Astrocyte (in vitro differentiated cells and primary cell): ENCODE data around the gene SFT2D1. TPM values are rescaled to one million over a fixed set of nuclear protein-coding genes. Genes with fewer than 3 reads are reported as not detected.
"Not testable (repeated sequence)": the region's sequence is repeated elsewhere in the genome, so short reads cannot be mapped to it uniquely, and the experiment has no call there.

Experiments used
- DNase-seq: peaks from one replicate; pipeline ENCODE4 v3.0.0-alpha.2; 2010; ENCODE audit warnings: low read depth
- FAIRE-seq: peaks from 2 replicates; lab custom pipeline; 2011; peaks lifted over from hg19 to GRCh38; lab: Jason Lieb, UNC
- H2AFZ ChIP-seq: 2 replicates; pipeline ENCODE4 v1.6.0; 2012; ENCODE audit warnings: low read depth, low read length, inconsistent platforms
- H3K27ac ChIP-seq: 2 replicates; pipeline ENCODE4 v1.5.1; 2011; ENCODE audit warnings: low read depth, low read length, inconsistent platforms
- H3K27me3 ChIP-seq: 2 replicates; pipeline ENCODE4 v1.6.0; 2011; ENCODE audit warnings: low read length, inconsistent platforms; ENCODE audit not compliant: insufficient read depth
- H3K36me3 ChIP-seq: 2 replicates; pipeline ENCODE4 v1.5.1; 2011; ENCODE audit warnings: low read length, inconsistent platforms; ENCODE audit not compliant: insufficient read depth
- H3K4me1 ChIP-seq: 2 replicates; pipeline ENCODE4 v1.5.1; 2011; ENCODE audit warnings: low read length, inconsistent platforms; ENCODE audit not compliant: insufficient read depth
- H3K4me2 ChIP-seq: 2 replicates; pipeline ENCODE4 v1.6.0; 2012; ENCODE audit warnings: low read length, inconsistent platforms
- H3K4me3 ChIP-seq: 2 replicates; pipeline ENCODE4 v1.5.1; 2011; ENCODE audit warnings: low read depth, mild to moderate bottlenecking, low read length, inconsistent platforms; ENCODE audit not compliant: insufficient read depth
- H3K79me2 ChIP-seq: 2 replicates; pipeline ENCODE4 v1.6.0; 2012; ENCODE audit warnings: mild to moderate bottlenecking, low read length, inconsistent platforms; ENCODE audit not compliant: insufficient read depth
- H3K9ac ChIP-seq: 2 replicates; pipeline ENCODE4 v1.6.0; 2012; ENCODE audit warnings: mild to moderate bottlenecking, low read length, inconsistent platforms
- H3K9me3 ChIP-seq: 2 replicates; pipeline ENCODE4 v1.5.1; 2012; ENCODE audit warnings: low read depth, mild to moderate bottlenecking, low read length, inconsistent platforms; ENCODE audit not compliant: insufficient read depth
- H4K20me1 ChIP-seq: 2 replicates; pipeline ENCODE4 v1.6.0; 2012; ENCODE audit warnings: low read length, inconsistent platforms; ENCODE audit not compliant: insufficient read depth
- H3K27ac Mint-ChIP-seq: one replicate; pipeline ENCODE4 v1.8.0; 2021; ENCODE audit warnings: mild to moderate bottlenecking, mixed read lengths; ENCODE audit not compliant: unreplicated experiment
- H3K27me3 Mint-ChIP-seq: one replicate; pipeline ENCODE4 v1.8.0; 2021; ENCODE audit warnings: low read depth, mixed read lengths; ENCODE audit not compliant: unreplicated experiment
- H3K36me3 Mint-ChIP-seq: one replicate; pipeline ENCODE4 v1.8.0; 2021; ENCODE audit warnings: low read depth, mixed read lengths; ENCODE audit not compliant: unreplicated experiment
- H3K4me1 Mint-ChIP-seq: one replicate; pipeline ENCODE4 v1.8.0; 2021; ENCODE audit warnings: low read depth, mixed read lengths; ENCODE audit not compliant: unreplicated experiment
- H3K4me3 Mint-ChIP-seq: one replicate; pipeline ENCODE4 v1.8.0; 2021; ENCODE audit warnings: mild to moderate bottlenecking, moderate library complexity, mixed read lengths; ENCODE audit not compliant: unreplicated experiment
- H3K9me3 Mint-ChIP-seq: one replicate; pipeline ENCODE4 v1.8.0; 2021; ENCODE audit warnings: mild to moderate bottlenecking, mixed read lengths; ENCODE audit not compliant: unreplicated experiment
- CTCF ChIP-seq: IDR thresholded peaks from 2 replicates; pipeline ENCODE4 v1.5.1; 2011; ENCODE audit warnings: low read depth, mild to moderate bottlenecking, inconsistent platforms, low read length, moderate library complexity; ENCODE audit not compliant: insufficient read depth
- EZH2 ChIP-seq: IDR thresholded peaks from 2 replicates; pipeline ENCODE4 v1.6.1; 2012; ENCODE audit warnings: mild to moderate bottlenecking, low read length, inconsistent platforms; ENCODE audit not compliant: insufficient read depth
- total RNA-seq: library from RNA; stranded (reverse); gene quantifications from 2 replicates; pipeline ENCODE4 v1.2.1, GENCODE V29; 2021

The SFT2D1 gene
- total RNA-seq, 1 donor from 2014 or later: 63.9 TPM

- Histone ChIP-seq H3K36me3 (no peaks in the 10 kb centered on the region), H3K27ac (no peak overlapping the region), H3K79me2 (peaks cover 10% of the 10 kb centered on the region), H2AFZ (no peak overlapping the region), H3K4me1 (peaks cover 8% of the 10 kb centered on the region), H3K9me3 (no peaks in the 10 kb centered on the region), H3K4me3 (no peak overlapping the region), H3K4me2 (no peak overlapping the region), H3K27me3 (no peaks in the 10 kb centered on the region), H4K20me1 (no peaks in the 10 kb centered on the region), H3K9ac (no peak overlapping the region)
- Mint-ChIP-seq H3K4me1 (peaks cover 12% of the 10 kb centered on the region), H3K4me3 (no peak overlapping the region), H3K27ac (peak overlapping the region; percentile 71), H3K27me3 (no peaks in the 10 kb centered on the region), H3K9me3 (peaks cover 23% of the 10 kb centered on the region), H3K36me3 (peaks cover 10% of the 10 kb centered on the region)
- DNase-seq: no peak
- no peak for FAIRE-seq
- no peak for TF ChIP-seq CTCF
- no peak for TF ChIP-seq EZH2
These were observed 4.6 kb upstream of the SFT2D1 start for GRCh38 chr6:166346965-166347364.

GRCh38 chr6:166346449-166346848 lies 4.1 kb upstream of the SFT2D1 start:
- FAIRE-seq (no peak), DNase-seq (no peak)
- Histone ChIP-seq H3K4me1 (peaks cover 11% of the 10 kb centered on the region), H3K27ac (no peak overlapping the region), H3K4me2 (no peak overlapping the region), H2AFZ (no peak overlapping the region), H3K79me2 (peaks cover 15% of the 10 kb centered on the region), H4K20me1 (peaks cover 5% of the 10 kb centered on the region), H3K36me3 (no peaks in the 10 kb centered on the region), H3K9me3 (no peaks in the 10 kb centered on the region), H3K4me3 (no peak overlapping the region), H3K27me3 (no peaks in the 10 kb centered on the region), H3K9ac (no peak overlapping the region)
- TF ChIP-seq EZH2 (no peak), CTCF (no peak)
- peaks cover 12% of the 10 kb centered on the region for H3K4me1 Mint-ChIP-seq
- H3K9me3 Mint-ChIP-seq: peaks cover 22% of the 10 kb centered on the region
- no peaks in the 10 kb centered on the region for H3K27me3 Mint-ChIP-seq
- no peak overlapping the region for H3K4me3 Mint-ChIP-seq
- no peak overlapping the region for H3K27ac Mint-ChIP-seq
- H3K36me3 Mint-ChIP-seq: peaks cover 10% of the 10 kb centered on the region

GRCh38 chr6:166345672-166346071 lies 3.3 kb upstream of the SFT2D1 start:
- not testable (repeated sequence) for FAIRE-seq, H3K9ac ChIP-seq, H3K36me3 ChIP-seq, H3K9me3 ChIP-seq, H3K27ac ChIP-seq, H3K27me3 Mint-ChIP-seq, H3K4me3 ChIP-seq, DNase-seq, H3K4me3 Mint-ChIP-seq, H3K36me3 Mint-ChIP-seq, H3K27me3 ChIP-seq, H2AFZ ChIP-seq, H3K4me2 ChIP-seq
- H3K27ac Mint-ChIP-seq: peak overlapping the region; percentile 1
- Histone ChIP-seq H4K20me1 (peaks cover 11% of the 10 kb centered on the region), H3K79me2 (peaks cover 23% of the 10 kb centered on the region), H3K4me1 (peaks cover 13% of the 10 kb centered on the region)
- peaks cover 12% of the 10 kb centered on the region for H3K4me1 Mint-ChIP-seq
- peaks cover 18% of the 10 kb centered on the region for H3K9me3 Mint-ChIP-seq

DNA sequence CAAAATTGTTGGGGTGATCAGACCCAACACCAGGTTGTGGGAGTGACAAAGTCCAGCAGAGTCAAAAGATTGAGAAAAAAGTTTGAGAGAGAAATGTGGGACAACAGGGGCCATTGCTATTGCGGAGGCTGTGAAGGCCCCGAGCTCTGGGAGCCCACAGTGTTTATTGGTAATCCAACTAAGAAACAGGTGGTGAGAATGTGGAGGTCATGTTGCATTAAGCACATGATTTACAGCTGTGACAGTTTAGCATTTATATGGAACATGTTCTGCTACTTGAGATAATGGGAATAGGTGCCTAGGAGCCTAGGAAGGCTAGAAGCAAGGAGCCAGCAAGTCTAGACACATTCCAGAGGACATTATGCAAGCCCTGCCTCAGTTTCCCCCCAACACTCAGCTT lies 2.6 kb upstream of the SFT2D1 start:
- Histone ChIP-seq H3K4me1 (peaks cover 13% of the 10 kb centered on the region), H3K79me2 (peaks cover 31% of the 10 kb centered on the region), H4K20me1 (peaks cover 18% of the 10 kb centered on the region)
- H3K36me3 ChIP-seq, H3K27ac ChIP-seq, H3K9me3 ChIP-seq, H3K9ac ChIP-seq, H2AFZ ChIP-seq, FAIRE-seq, H3K4me3 Mint-ChIP-seq, H3K4me3 ChIP-seq, H3K36me3 Mint-ChIP-seq, H3K4me2 ChIP-seq, DNase-seq, H3K27me3 ChIP-seq, H3K27me3 Mint-ChIP-seq: not testable (repeated sequence)
- Mint-ChIP-seq H3K4me1 (peaks cover 12% of the 10 kb centered on the region), H3K27ac (peak overlapping the region; percentile 93), H3K9me3 (peaks cover 11% of the 10 kb centered on the region)
